ENCODE results near the gene TFEB.

TFEB gene

DNA sequence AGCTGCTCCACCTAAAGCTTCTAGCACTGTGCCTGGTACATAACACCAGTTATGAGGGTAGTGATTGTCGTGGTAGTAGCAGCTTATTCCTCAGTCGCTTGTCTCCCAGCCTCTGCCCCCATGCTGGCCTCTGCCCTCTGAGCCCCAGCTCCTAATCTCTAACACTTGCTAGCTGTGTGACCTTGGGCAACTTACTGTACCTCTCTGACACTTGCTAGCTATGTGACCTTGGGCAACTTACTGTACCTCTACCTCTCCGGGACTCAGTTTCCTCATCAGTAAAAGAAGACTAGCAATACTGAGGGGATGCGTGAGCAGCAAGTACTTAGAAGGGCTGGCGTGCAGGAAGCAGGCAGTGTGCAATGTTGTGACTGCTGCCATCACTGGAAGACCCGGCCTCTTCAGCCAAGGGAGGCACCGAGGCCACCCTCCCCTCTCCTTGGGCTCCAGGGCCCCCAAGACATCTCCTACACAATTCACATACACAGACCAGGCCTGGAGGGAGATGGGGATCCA is 87.3 kb downstream of the TFEB start:
- no peak for DNase-seq

GRCh38 chr6:41647061-41647511 is 88.3 kb downstream of the TFEB start:
- no peak for DNase-seq

GRCh38 chr6:41646026-41646795 is 89.2 kb downstream of the TFEB start:
- no peak for DNase-seq

- DNase-seq = no peak
These were observed 90.3 kb downstream of the TFEB start for GRCh38 chr6:41645007-41645618.

DNA sequence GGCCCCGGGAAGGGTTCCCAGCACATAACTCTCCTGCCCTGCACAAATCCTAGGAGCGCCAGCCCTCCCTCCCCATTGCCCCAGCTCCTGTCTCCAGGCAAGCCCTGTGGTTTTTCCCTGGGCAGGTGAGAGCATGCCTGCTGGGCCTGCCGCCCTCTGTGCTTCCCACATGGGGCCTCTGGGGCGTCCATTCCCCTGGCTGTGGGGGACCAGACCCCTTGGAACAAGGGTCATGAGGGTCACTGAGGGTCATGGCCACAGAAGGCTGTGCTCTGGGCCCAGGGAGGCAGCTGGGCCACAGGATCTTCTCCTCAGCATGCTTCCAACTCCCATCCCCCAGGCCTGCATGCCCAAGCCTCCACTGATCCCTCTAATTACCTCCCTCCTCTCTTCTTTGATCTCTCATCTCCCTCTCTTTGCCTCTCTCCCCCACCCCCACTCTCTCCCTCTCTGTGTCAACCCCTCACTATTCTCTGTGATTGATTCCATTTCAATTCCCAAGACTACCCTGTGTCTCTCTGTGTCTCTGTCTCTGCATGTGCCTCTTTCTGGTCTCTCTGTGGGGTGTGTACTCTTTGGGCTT is 91.0 kb downstream of the TFEB start:
- DNase-seq = no peak

DNA sequence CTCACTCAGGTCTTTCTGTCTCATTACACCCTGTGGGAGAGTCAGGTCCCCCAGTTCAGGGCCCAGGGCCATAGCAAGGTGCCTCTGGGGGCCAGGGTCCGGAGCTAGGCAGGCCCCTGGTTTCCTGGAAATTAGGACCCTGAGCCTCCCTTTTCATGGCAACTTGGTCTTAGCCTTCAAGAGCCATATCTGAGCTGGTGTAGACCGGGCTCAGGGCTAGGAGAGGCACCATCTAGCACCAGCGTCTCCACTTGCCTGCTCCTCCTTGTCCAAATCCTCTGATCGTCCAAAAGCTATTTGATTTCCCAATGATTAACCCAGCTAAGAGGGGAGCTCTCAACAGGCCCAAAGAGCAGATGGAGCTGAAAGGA is 91.5 kb downstream of the TFEB start:
- DNase-seq = no peak

DNA sequence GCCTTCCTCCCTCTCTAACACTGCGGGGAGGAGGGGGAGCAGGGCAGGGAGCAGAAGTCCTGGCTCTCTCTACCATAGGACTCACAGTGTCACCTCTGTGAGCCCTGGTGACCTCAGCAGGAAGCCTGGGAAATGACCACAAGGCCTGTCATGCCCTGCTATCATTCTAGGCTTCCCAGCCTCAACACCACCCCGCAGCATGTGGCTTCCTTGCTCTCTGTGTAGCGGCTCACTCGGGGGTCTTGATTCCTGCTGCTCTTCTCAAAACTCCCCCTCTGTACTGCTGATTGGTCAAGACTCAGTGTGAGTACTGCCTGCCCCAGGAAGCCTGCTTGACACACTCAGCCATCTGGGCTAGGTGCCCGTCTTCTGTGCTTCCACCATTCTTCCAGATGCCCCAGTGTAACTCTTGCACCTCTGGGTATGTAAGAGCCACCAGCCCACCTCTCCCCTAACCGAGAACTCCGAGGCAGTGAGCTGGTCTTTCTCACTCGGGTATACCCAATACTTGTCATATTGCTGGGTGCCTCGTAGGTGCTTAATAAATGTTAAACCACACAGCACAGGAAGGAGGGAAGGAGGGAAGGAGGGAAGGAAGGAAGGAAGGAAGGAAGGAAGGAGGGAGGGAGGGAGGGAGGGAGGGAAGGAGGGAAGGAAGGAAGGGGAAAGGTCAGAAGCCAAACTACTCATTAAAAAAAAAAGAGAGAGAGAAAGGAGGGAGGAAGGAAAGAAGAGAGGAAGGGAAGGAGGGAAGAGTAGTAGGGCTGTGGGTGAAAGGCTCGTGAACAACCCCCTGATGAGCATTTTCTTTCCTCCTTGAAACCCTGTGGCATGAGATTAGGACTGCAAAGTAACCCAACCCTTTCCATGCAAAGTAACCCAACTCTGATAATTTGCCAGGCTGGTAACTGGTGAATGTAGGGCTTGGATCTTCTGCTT is 92.2 kb downstream of the TFEB start:
- DNase-seq = no peak

DNA sequence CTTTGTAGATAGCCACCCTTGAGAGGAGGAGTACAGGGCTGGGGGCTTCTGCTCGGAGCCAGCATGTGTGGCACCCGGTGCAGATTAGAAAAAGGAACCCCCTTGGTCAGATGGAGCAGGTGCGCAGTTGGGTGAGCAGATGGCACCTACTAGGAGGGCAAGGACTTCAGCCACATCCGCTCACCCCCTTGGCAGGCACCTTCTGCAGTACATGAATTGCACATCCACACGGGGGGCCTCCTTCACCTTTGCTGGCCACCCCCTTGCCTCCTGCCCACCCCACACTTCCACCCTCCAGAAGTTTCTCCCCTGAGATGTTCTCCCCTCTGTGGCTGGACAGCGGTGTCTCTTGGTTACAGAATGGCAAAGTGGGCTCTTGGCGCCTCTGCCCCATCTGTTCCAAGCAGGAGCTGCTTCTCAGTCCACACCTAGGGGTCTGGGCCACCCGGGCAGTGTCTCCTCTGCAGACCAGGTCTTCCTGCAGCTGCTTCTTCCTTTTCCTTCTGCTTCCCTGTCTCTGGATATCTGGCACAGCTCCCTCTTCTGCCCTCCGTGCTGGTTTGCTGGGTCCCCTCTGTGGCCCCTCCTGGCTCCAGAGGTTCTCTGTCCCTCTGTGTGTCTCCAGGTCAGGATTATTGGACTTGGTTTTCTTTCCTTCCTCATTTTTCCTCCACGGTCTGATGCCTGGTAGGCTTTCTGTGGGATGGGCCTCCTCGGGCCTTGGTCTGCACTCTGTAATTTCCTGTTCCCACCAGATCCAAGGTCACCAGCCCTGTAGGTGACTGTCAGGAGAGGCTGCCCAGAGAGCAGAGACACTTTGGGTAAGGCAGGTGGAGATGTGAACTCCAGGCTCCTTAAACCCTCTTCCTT is 93.1 kb downstream of the TFEB start:
- no peak for DNase-seq

DNA sequence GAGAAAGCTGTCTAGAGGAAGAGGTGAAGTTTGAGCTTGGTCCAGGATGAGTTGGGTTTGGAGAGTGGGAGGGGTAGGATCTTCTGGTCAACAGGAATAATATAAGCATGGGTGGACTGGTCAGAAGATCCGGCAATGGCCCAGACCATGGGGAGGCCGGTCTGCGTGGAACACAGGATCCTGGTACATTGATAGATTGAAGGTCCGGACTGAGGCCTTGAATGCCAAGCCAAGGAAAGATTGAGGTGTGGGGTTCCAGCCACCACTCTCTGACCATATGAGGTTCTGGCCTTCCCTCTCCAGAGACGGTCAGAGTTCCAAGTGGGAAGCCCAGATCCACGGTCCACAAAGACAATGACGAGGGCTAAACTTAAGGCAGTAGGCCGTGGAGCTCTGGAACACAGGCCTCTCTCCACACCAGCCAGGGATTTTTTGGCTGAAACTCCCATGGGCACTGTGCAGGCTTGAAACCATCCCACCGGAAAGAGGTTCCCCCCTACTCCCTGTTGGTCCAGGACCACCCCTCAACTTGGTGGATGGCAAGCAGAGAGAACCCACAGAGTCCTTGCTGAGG is 94.0 kb downstream of the TFEB start:
- DNase-seq = no peak

GRCh38 chr6:41640426-41640825 is 95.0 kb downstream of the TFEB start:
- DNase-seq = no peak

- no peak for DNase-seq
These were observed 95.5 kb downstream of the TFEB start for GRCh38 chr6:41639809-41640371.

- no peak for DNase-seq
These were observed 96.2 kb downstream of the TFEB start for GRCh38 chr6:41638935-41639808.

GRCh38 chr6:41638002-41638934 is 97.1 kb downstream of the TFEB start, which contains the start of gene MDFI:
Gene MDFI (plus strand): TSS chr6:41638468. CDS start chr6:41638750, 282 bp downstream.
- DNase-seq = no peak

GRCh38 chr6:41637194-41638001 is 98.0 kb downstream of the TFEB start:
- DNase-seq = no peak

- DNase-seq = no peak
These were observed 98.6 kb downstream of the TFEB start for GRCh38 chr6:41636833-41637193.

GRCh38 chr6:41635365-41635764 is 100.0 kb downstream of the TFEB start:
- DNase-seq = no peak

DNA sequence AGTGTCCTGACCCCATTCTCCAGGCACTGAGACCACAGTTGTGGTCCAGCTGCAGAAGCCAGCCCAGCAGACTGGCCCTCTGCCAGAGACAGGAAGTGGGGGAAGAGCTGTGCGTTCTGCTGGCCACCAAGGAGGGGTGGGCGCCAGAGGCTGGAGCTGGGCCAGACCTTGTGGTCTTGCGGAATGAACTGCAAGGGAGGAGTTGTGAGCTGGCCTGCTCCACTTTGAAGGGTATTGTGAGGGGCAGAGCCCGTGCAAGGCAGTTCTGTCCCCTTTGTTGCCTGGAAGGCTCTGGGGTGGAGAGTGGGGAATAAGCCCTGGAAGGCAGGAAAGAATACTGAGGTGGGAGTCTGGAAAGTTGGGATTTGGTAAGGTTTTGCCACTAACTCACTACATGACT is 100.8 kb downstream of the TFEB start:
- no peak for DNase-seq

Measured in NCI-H1436 treated with DMSO at 0.1 percent for 48 hours (cell line).